HEK293T (cell line): ENCODE results near the gene EDC4.

Source experiments
- ARNT ChIP-seq: fragments of 450-650 bp; IDR thresholded peaks from 2 replicates; pipeline ENCODE4 v1.6.1; 2017; ENCODE audit warnings: mild to moderate bottlenecking
- BHLHE40 ChIP-seq: fragments of 450-650 bp; IDR thresholded peaks from 2 replicates; pipeline ENCODE4 v1.6.1; 2016; ENCODE audit warnings: mild to moderate bottlenecking, moderate library complexity, borderline replicate concordance
- CTBP1 ChIP-seq: fragments of 450-650 bp; IDR thresholded peaks from 2 replicates; pipeline ENCODE4 v1.6.1; 2016; ENCODE audit warnings: borderline replicate concordance
- ELF4 ChIP-seq: fragments of 450-650 bp; IDR thresholded peaks from 2 replicates; pipeline ENCODE4 v1.6.1; 2017; ENCODE audit warnings: antibody characterized with exemption
- FOXA1 ChIP-seq: fragments of 450-650 bp; IDR thresholded peaks from 2 replicates; pipeline ENCODE4 v1.6.1; 2016; ENCODE audit warnings: mild to moderate bottlenecking
- FOXK2 ChIP-seq: fragments of 450-650 bp; IDR thresholded peaks from 2 replicates; pipeline ENCODE4 v1.6.1; 2016; ENCODE audit warnings: mild to moderate bottlenecking
- NFRKB ChIP-seq: fragments of 450-650 bp; IDR thresholded peaks from 2 replicates; pipeline ENCODE4 v1.6.1; 2016; ENCODE audit warnings: mild to moderate bottlenecking, moderate library complexity
- PKNOX1 ChIP-seq: fragments of 450-650 bp; IDR thresholded peaks from 2 replicates; pipeline ENCODE4 v1.6.1; 2016
- SP1 ChIP-seq: fragments of 450-650 bp; IDR thresholded peaks from 2 replicates; pipeline ENCODE4 v1.6.1; 2017
- SUZ12 ChIP-seq: fragments of 450-650 bp; IDR thresholded peaks from 2 replicates; pipeline ENCODE4 v1.6.1; 2016; ENCODE audit warnings: mild to moderate bottlenecking
- TARDBP ChIP-seq: fragments of 450-650 bp; IDR thresholded peaks from 2 replicates; pipeline ENCODE4 v1.6.1; 2016
- ZNF384 ChIP-seq: fragments of 450-650 bp; IDR thresholded peaks from 2 replicates; pipeline ENCODE4 v1.6.1; 2016

GRCh38 chr16:67873435-67874370 is 851 bp downstream of the EDC4 start:
- TF ChIP-seq FOXK2 (no peak), NFRKB (no peak), ZNF384 (no peak), PKNOX1 (no peak), SUZ12 (no peak), TARDBP (no peak), CTBP1 (no peak), SP1 (no peak), ELF4 (no peak), BHLHE40 (no peak), FOXA1 (no peak), ARNT (no peak)
